CD1c-positive myeloid dendritic cell (primary cell): ENCODE data around the gene TUBB4B.
"Not testable (repeated sequence)": the region's sequence is repeated elsewhere in the genome, so short reads cannot be mapped to it uniquely, and the experiment has no call there.

Experiments used
- DNase-seq: peaks from one replicate; pipeline ENCODE4 v3.0.0-alpha.2; 2016; ENCODE audit errors: extremely low spot score

Gene TUBB4B

GRCh38 chr9:137251490-137252268 lies 10.6 kb downstream of the TUBB4B start:
- no peak for DNase-seq

GRCh38 chr9:137252555-137253506 lies 11.7 kb downstream of the TUBB4B start:
- no peak for DNase-seq

GRCh38 chr9:137253717-137254623 lies 12.9 kb downstream of the TUBB4B start:
- DNase-seq: no peak

DNA sequence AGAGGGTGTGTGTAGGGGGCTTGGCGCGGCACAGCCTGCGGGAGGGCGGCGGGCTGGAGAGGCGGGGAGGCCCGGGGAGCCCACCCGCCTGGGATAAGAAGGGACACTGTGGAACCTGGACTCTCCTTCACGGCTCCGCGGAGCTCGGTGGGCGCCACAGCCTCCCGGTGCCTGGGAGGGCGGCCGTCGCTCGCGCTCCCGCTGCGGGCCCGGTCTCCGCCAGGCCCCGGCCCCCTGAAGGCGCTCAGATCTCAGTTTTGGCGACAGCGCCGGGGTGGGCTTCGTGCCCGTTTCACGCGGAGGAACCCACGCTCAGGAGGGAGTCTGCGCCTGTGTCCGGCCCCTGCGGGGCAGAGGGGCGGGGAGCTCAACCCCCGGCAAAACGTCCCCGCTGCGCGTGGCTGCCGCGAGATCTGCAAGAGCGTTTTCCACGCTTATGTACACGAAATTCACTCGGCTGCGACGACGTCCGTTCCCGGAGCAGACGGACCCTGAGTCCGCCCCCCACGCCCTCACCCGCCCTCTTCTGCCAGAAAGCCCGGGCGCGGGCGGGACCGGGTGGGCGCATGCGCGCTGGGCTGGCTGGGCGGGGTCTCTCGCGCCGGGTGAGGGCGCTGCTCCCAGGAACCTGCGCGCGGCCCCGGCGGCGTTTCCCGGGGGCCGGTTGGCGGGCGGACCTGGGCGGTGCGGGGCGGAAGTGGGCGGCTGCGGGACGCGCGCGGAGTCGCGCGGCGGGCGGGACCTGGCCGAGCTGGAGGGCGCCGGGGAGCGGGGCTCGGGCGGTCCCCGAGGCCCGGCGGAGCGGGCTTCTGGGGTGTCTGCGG lies 13.7 kb downstream of the TUBB4B start, which contains the start of gene NELFB:
Gene NELFB, plus strand, starts transcription at position 704 of the 824 bp plus-strand sequence.
- DNase-seq: peak; percentile 95

GRCh38 chr9:137255448-137256114 lies 14.5 kb downstream of the TUBB4B start:
- DNase-seq: no peak

- no peak for DNase-seq
These were observed 15.3 kb downstream of the TUBB4B start for GRCh38 chr9:137256362-137256761.

GRCh38 chr9:137256856-137257255 lies 15.8 kb downstream of the TUBB4B start:
- no peak for DNase-seq

GRCh38 chr9:137262173-137262908 lies 21.3 kb downstream of the TUBB4B start:
- DNase-seq: not testable (repeated sequence)

DNA sequence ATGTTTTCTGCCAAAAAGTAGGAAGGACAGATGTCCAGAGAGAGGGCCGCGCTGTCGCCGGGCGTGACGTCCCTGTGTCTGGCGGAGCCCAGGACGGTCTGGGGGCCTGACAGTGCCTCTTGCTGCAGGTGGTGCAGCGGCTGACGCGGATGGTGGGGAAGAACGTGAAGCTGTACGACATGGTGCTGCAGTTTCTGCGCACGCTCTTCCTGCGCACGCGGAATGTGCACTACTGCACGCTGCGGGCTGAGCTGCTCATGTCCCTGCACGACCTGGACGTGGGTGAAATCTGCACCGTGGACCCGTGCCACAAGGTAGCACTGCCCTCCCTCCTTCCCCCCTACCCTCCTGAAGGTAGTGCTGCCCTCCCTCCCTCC lies 21.8 kb downstream of the TUBB4B start:
- no peak for DNase-seq

DNA sequence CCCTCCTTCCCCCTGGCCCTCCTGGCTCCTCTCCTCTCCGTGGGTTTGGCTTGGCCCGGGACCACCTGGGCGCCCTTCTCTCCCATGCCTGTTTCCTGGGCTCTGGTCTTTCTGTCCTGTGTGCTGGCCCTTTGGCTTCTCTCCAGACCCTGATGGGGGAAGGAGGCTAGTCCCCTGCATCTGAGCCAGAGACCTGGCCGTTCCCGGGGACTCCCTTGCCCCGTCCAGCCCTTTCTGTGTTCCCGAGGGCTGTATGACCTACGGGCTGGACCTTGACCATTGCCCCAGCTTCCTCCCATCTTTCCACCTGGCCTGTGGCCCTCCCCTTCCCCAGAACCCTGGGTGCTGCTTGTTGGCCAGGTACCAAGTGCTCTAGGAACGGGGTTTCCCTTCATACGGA lies 22.4 kb downstream of the TUBB4B start:
- DNase-seq: no peak

DNA sequence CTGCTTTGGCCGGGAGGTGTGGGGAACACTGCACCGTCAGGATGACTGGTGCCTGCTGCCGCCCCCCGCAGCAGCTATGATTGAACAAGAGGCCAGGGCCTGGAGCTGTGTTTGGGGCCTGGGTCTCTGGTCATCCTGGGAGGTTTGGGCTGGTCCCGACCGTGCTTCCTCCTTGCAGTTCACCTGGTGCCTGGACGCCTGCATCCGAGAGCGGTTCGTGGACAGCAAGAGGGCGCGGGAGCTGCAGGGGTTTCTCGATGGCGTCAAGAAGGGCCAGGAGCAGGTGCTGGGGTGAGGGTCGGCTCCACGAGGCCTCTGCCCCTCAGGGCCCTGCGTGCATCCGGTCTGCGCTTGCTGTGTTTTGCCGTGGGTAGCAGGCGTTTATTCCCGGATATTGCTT lies 23.0 kb downstream of the TUBB4B start:
- no peak for DNase-seq

- no peak for DNase-seq
These were observed 24.5 kb downstream of the TUBB4B start for GRCh38 chr9:137265496-137266161.

DNA sequence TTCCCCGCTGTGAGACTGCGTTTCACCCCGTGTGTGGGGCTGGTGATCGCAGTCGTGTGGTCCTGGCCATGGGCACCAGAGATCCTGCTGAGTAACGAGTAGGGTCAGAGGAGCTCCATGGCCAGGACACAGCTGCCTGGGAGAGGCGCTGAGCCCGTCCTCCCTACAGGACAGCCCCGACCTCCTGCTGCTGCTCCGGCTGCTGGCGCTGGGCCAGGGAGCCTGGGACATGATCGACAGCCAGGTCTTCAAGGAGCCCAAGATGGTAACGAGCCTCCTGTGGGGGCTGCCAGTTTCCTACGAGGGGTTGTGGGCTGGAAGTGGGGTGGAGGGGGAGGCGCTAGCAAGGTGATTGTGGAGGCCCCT lies 25.1 kb downstream of the TUBB4B start:
- DNase-seq: no peak

DNA sequence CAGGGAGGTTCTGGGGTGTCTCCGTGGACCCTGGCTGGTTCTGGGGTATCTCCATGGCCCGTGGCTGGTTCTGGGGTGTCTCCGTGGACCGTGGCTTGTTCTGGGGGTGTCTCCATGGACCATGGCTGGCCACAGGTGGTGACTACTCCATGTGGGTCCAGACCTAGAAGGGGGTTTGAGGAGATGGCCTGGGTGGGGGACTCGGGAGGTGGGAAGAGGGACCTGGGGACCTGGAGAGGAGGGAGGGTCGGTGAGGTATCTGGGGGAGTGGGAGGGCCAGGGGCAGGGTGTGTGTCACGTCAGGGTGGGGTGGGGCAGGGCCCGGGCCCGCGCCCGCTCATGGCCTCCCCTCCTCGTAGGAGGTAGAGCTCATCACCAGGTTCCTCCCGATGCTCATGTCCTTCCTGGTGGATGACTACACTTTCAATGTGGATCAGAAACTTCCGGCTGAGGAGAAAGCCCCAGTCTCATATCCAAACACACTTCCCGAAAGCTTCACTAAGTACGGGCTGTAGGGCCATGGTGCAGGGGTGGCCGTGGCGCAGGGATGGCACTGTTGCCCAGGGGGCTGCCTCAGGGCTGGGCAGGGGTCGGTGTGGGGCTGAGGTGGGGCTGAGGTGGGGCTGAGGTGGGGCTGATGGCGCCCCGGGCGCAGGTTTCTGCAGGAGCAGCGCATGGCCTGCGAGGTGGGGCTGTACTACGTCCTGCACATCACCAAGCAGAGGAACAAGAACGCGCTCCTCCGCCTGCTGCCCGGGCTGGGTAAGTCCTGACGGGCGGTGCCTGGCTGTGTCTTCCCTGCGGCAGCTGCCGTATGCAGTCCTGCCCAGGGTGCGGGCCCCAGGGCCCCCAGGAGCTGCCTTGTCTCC lies 25.7 kb downstream of the TUBB4B start:
- DNase-seq: no peak

DNA sequence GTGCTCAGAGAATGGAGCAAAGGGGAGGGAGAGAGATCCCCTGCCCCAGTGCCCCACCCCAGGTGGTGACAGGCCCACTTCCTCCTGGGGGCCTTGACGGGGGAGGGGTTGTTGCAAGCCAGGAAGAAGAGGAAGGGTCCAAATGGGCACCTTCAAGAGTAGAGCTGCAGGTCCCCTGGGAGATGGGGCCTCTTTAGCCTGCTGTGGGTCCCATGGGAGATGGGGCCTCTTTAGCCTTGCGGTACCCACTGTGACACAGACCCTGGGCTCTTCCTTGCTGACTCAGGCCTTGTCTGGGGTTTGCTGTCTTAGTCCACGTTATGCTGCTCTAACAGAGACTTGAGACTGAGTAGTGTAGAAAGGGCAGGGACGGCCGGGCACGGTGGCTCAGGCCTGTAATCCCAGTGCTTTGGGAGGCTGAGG lies 26.9 kb downstream of the TUBB4B start:
- DNase-seq: no peak

DNA sequence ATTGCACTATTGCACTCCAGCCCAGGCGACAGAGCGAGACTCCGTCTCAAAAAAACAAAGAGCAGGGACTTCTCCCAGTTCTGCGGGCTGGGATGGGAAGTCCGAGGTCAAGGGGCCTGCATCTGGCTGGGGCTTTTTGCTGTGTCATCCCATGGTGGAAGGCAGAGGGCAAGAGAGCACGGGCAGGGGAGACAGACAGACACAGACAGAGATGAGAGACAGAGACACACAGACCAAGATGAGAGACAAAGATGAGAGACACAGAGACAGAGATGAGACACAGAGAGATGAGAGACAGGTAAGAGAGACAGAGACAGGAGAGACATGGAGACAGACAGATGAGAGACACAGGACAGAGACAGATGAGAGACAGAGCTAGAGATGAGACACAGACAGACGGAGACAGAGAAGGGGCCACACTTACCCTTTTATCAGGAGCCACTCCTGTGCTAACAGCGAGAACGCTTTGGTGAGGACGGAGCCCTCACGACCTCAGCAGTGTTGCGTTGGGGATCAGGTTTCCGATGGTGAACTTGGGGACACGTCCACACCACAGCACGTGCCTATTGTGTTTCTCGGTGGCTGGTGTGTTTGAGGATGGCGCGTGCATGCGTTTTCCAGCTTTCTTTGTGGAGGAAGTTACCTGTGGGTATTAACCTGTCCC lies 27.6 kb downstream of the TUBB4B start:
- DNase-seq: no peak

GRCh38 chr9:137269231-137269772 lies 28.2 kb downstream of the TUBB4B start:
- DNase-seq: no peak
